ENCODE measurements around the gene PLEKHA6.

DNA sequence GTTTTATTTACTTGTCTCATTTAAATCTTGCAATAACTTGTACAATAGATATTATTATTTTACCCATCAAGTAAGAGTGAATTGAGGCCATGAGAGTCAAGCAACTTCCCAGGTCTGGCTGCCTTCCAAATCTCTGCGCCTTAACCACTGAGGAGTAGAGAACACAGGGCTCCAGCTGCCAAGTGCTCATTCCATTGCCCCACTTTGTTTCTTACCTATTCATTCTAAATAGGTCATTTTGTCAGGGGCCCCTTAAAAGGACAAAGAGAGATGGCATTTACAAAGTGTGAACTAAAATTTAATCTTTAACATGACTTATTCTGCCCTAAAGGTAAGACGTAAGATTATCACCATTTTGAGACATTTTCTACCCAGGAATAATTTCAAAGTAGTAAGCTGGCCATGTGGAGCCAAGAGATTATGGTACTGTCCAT is 48.4 kb upstream of the PLEKHA6 start:
- TF ChIP-seq CTCF (IDR thresholded peaks at IDR 0.05) (no peak), POLR2A (IDR thresholded peaks at IDR 0.05) (no peak)

Data from right lobe of liver (tissue), 4 donors.